HepG2 (cell line): ENCODE measurements around the gene ANKRD13C. TPM values are rescaled to one million over a fixed set of nuclear protein-coding genes. Genes with fewer than 3 reads are reported as not detected.

Source experiments
- ATAC-seq: fragments of 200-7000 bp; cut with Tn5 transposase; 3 replicates; pipeline ENCODE4 v1.9.1; 2020; ENCODE audit warnings: mild to moderate bottlenecking, moderate library complexity
- BruUV-seq: library from RNA; stranded (reverse); fragments of 400-500 nt; replicated peaks from 2 replicates; lab custom pipeline; 2021; lab: Mats Ljungman, UMichigan
- CTCF ChIA-PET: fragments of 300-600 bp; formaldehyde crosslinking; extraction: SDS; loops from one replicate; lab custom pipeline; 2021; ENCODE audit warnings: low total read pairs, inconsistent platforms, low intra/inter-chr PET ratio; lab: Yijun Ruan, JAX
- POLR2A ChIA-PET: fragments of 350-600 bp; sonication (Branson Sonifier 250); formaldehyde crosslinking; loops from one replicate; lab custom pipeline; 2020; ENCODE audit warnings: antibody characterized with exemption, inconsistent platforms; lab: Yijun Ruan, JAX
- DNase-seq: peaks from one replicate; pipeline ENCODE4 v3.0.0-alpha.2; 2015; ENCODE audit warnings: low spot score
- FAIRE-seq: peaks from 3 replicates; lab custom pipeline; 2011; peaks lifted over from hg19 to GRCh38; lab: Jason Lieb, UNC
- H2AFZ ChIP-seq: one replicate; pipeline ENCODE4 v1.6.1; 2011; ENCODE audit warnings: low read length, inconsistent platforms
- H3K27ac ChIP-seq: fragments of 300-600 bp; 3 replicates; pipeline ENCODE4 v1.8.0; 2011; ENCODE audit warnings: mixed run types, mild to moderate bottlenecking, mixed read lengths, low read length, inconsistent platforms; ENCODE audit not compliant: insufficient read depth; ENCODE audit errors: extremely low read length
- H3K27me3 ChIP-seq, 2 experiments: fragments of 200-600 bp in 1 of 2; 2 replicates in 1 of 2; 3 replicates in 1 of 2; pipeline versions ENCODE4 v1.6.0 to v1.8.0; 2011; ENCODE audit warnings: low read length in 2 of 2, mild to moderate bottlenecking in 2 of 2, moderate library complexity in 2 of 2, inconsistent platforms in 1 of 2; ENCODE audit not compliant: insufficient read depth in 2 of 2, control insufficient read depth in 1 of 2
- H3K36me3 ChIP-seq, 2 experiments: fragments of 200-600 bp in 1 of 2; replicated peaks in 1 of 2; 2 replicates in 1 of 2; 3 replicates in 1 of 2; pipeline versions ENCODE4 v1.5.1 to v1.8.0; 2011; ENCODE audit warnings: low read length in 2 of 2, inconsistent platforms in 1 of 2; ENCODE audit not compliant: insufficient read depth in 2 of 2, control insufficient read depth in 1 of 2
- H3K4me1 ChIP-seq: 2 replicates; pipeline ENCODE4 v1.5.1; 2012; ENCODE audit warnings: low read length, inconsistent platforms; ENCODE audit not compliant: insufficient read depth
- H3K4me2 ChIP-seq: 2 replicates; pipeline ENCODE4 v1.6.0; 2011; ENCODE audit warnings: low read depth, low read length, inconsistent platforms
- H3K4me3 ChIP-seq, 3 experiments: fragments of 200-600 bp in 1 of 3; sonication (generic), shearing (Covaris generic) in 1 of 3; replicated peaks in 1 of 3; 2 replicates each; pipeline ENCODE4 v1.5.1; 2011 to 2016; ENCODE audit warnings: low read length in 3 of 3, inconsistent platforms in 2 of 3, low read depth in 2 of 3, mild to moderate bottlenecking in 2 of 3, control low read depth in 1 of 3, mixed read lengths in 1 of 3; ENCODE audit not compliant: insufficient read depth in 1 of 3
- H3K79me2 ChIP-seq: one replicate; pipeline ENCODE4 v1.6.1; 2011; ENCODE audit warnings: low read length, inconsistent platforms; ENCODE audit not compliant: insufficient read depth
- H3K9ac ChIP-seq: 2 replicates; pipeline ENCODE4 v1.6.0; 2011; ENCODE audit warnings: mild to moderate bottlenecking, low read depth, low read length, inconsistent platforms; ENCODE audit not compliant: insufficient read depth
- H3K9me3 ChIP-seq: 2 replicates; pipeline ENCODE4 v1.5.1; 2012; ENCODE audit warnings: mild to moderate bottlenecking, low read length
- H4K20me1 ChIP-seq: 2 replicates; pipeline ENCODE4 v1.6.0; 2011; ENCODE audit warnings: inconsistent platforms, mild to moderate bottlenecking, low read length, moderate library complexity; ENCODE audit not compliant: insufficient read depth
- CCAR2 ChIP-seq: fragments of 200-400 bp; formaldehyde crosslinking; optimal IDR thresholded peaks from 2 replicates; pipeline ENCODE3; 2018; ENCODE audit warnings: low read depth, mild to moderate bottlenecking, low read length, moderate library complexity
- ETV5 ChIP-seq: IDR thresholded peaks from 2 replicates; pipeline ENCODE4 v1.6.1; 2018; ENCODE audit warnings: missing biosample characterization, missing genetic modification reagents, inconsistent platforms, borderline replicate concordance
- FOXC1 ChIP-seq: sonication (generic); formaldehyde crosslinking; IDR thresholded peaks from 2 replicates; pipeline ENCODE4 v1.8.0; 2022; ENCODE audit warnings: mild to moderate bottlenecking, missing genetic modification reagents, borderline replicate concordance
- KLF13 ChIP-seq: sonication (generic); formaldehyde crosslinking; IDR thresholded peaks from 2 replicates; pipeline ENCODE4 v1.4.0; 2020; ENCODE audit warnings: mild to moderate bottlenecking, missing genetic modification reagents
- MYNN ChIP-seq: sonication (generic); formaldehyde crosslinking; IDR thresholded peaks from 2 replicates; pipeline ENCODE4 v1.4.0; 2020; ENCODE audit warnings: mild to moderate bottlenecking, low read depth, missing genetic modification reagents
- SOX6 ChIP-seq, 2 experiments: fragments of 450-650 bp in 1 of 2; sonication (generic) in 1 of 2; formaldehyde crosslinking in 1 of 2; IDR thresholded peaks; 2 replicates each; pipeline versions ENCODE4 v1.4.0 to v1.6.1; 2017 to 2020; ENCODE audit warnings: antibody characterized with exemption in 1 of 2, mild to moderate bottlenecking in 1 of 2, missing genetic modification reagents in 1 of 2
- ZBTB2 ChIP-seq: sonication (generic); formaldehyde crosslinking; IDR thresholded peaks from 2 replicates; pipeline ENCODE4 v1.8.0; 2022; ENCODE audit warnings: low read depth, missing genetic modification reagents
- ZNF232 ChIP-seq: sonication (generic); formaldehyde crosslinking; IDR thresholded peaks from 2 replicates; pipeline ENCODE4 v1.4.0; 2020; ENCODE audit warnings: missing genetic modification reagents, borderline replicate concordance
- ZNF451 ChIP-seq: sonication (generic); formaldehyde crosslinking; IDR thresholded peaks from 2 replicates; pipeline ENCODE4 v1.5.0; 2020; ENCODE audit warnings: mild to moderate bottlenecking, missing genetic modification reagents
- ZNF709 ChIP-seq: sonication (generic); formaldehyde crosslinking; IDR thresholded peaks from 2 replicates; pipeline ENCODE4 v1.5.0; 2020; ENCODE audit warnings: mild to moderate bottlenecking, missing genetic modification reagents
- ZNF746 ChIP-seq: sonication (generic); formaldehyde crosslinking; IDR thresholded peaks from 2 replicates; pipeline ENCODE4 v1.8.0; 2022; ENCODE audit warnings: mild to moderate bottlenecking, missing genetic modification reagents
- WGBS: methylation state at CpG from one replicate; pipeline ENCODE4 v1.1.6; 2017; ENCODE audit warnings: low lambda C conversion rate; 5-methylcytosine and 5-hydroxymethylcytosine counted together
- in situ Hi-C: cut with HindIII; loops from 2 replicates; pipeline ENCODE4 v1.10.0; 2017; ENCODE audit warnings: low pct_unique_long_range_greater_than_20kb; ENCODE audit not compliant: extremely low pct_ligation_motif_present
- intact Hi-C: fragments of 100-400 bp; cut with micrococcal nuclease; formaldehyde crosslinking; loops from one replicate; pipeline ENCODE4 v1.10.0; 2022; ENCODE audit not compliant: unreplicated experiment
- polyA plus RNA-seq, 8 experiments: library from polyadenylated mRNA; depleted of rRNA in 3 of 8; stranded (reverse) in 7 of 8; unstranded in 1 of 8; fragments of >200 nt; fragmentation: Illumina TruSeq in 4 of 8; extraction: Trizol in 4 of 8; gene quantifications; 2 replicates each; pipeline versions ENCODE4 v1.2.1 to v1.2.3, GENCODE V29; 2011 to 2016; ENCODE audit warnings: low read depth in 4 of 8, missing spikeins in 1 of 8, mixed read lengths in 1 of 8; ENCODE audit not compliant: insufficient read depth in 1 of 8
- total RNA-seq, 5 experiments: library from RNA; depleted of rRNA; stranded (reverse); fragments of >200 nt; fragmentation: Illumina TruSeq; extraction: Trizol; gene quantifications; 2 replicates each; pipeline ENCODE4 v1.2.3, GENCODE V29; 2016; ENCODE audit warnings: low read depth in 1 of 5

The ANKRD13C gene
- total and polyA plus RNA-seq, 2 of the 13 experiments (the other 11 are each of a cell fraction or from before 2014, with no cell fraction given), result 6.2 to 17.6 TPM

GRCh38 chr1:70324683-70325082 lies 29.8 kb downstream of the ANKRD13C start:
- Histone ChIP-seq H3K4me1 (no peaks in the 10 kb centered on the region), H3K27me3 (no peaks in the 10 kb centered on the region), H2AFZ (no peak overlapping the region), H3K9me3 (no peaks in the 10 kb centered on the region), H3K27ac (no peak overlapping the region), H3K79me2 (peaks cover 21% of the 10 kb centered on the region), H3K4me3 (no peak overlapping the region), H3K4me2 (no peak overlapping the region), H3K36me3 (peaks cover 0 to 18% of the 10 kb centered on the region in 2 experiments; a peak in 2 of 5 replicates), H4K20me1 (no peaks in the 10 kb centered on the region)
- DNase-seq, result no peak
- 82% methylated on average over 1 of the region's 1 CpG for WGBS
- no peak for FAIRE-seq
- intact Hi-C loops, result no loop called here
- POLR2A ChIA-PET, result no interaction called here
- BruUV-seq, result no TSS peak
- TF ChIP-seq SOX6 (IDR thresholded peaks at IDR 0.05) (no peak), SOX6 (CRISPR knock-in tag; IDR thresholded peaks at IDR 0.05) (no peak), CCAR2 (no peak), ZNF451 (CRISPR knock-in tag) (no peak), ZNF232 (CRISPR knock-in tag) (no peak), ZBTB2 (no peak), KLF13 (CRISPR knock-in tag) (no peak), ZNF709 (CRISPR knock-in tag) (no peak)
- TF ChIP-seq, all 625 proteins: peak for 0
- no peak overlapping the region for H3K9ac ChIP-seq
- no peak for ATAC-seq
- in situ Hi-C loops, result no loop called here
- CTCF ChIA-PET, result interaction anchor here (1.4 kb wide), 1 partner anchor 185 kb away, joined by 4 read pairs; no protein-coding TSS in a partner anchor

GRCh38 chr1:70319750-70320149 lies 34.8 kb downstream of the ANKRD13C start:
- H3K9ac ChIP-seq, result no peak overlapping the region
- no TSS peak for BruUV-seq
- POLR2A ChIA-PET, result no interaction called here
- no peak overlapping the region for H2AFZ ChIP-seq
- no peak overlapping the region for H3K4me2 ChIP-seq
- FAIRE-seq, result no peak
- peaks cover 0 to 18% of the 10 kb centered on the region in 2 experiments; a peak in 2 of 5 replicates for H3K36me3 ChIP-seq
- no peaks in the 10 kb centered on the region for H4K20me1 ChIP-seq
- TF ChIP-seq FOXC1 (CRISPR knock-in tag) (no peak), ZNF746 (CRISPR knock-in tag) (no peak), MYNN (CRISPR knock-in tag) (no peak), ETV5 (CRISPR knock-in tag) (no peak)
- no peaks in the 10 kb centered on the region for H3K27me3 ChIP-seq
- H3K27ac ChIP-seq, result no peak overlapping the region
- intact Hi-C loops (no loop called here), in situ Hi-C loops (no loop called here)
- H3K9me3 ChIP-seq, result no peaks in the 10 kb centered on the region
- peaks cover 15% of the 10 kb centered on the region for H3K79me2 ChIP-seq
- peak; percentile 2 for DNase-seq
- no peak overlapping the region for H3K4me3 ChIP-seq
- H3K4me1 ChIP-seq, result no peaks in the 10 kb centered on the region
- CTCF ChIA-PET, result no interaction called here
- no peak for ATAC-seq
